GM06990 (cell line): ENCODE data around the gene LMF1.

Experiments
- DNase-seq: peaks from one replicate; pipeline ENCODE4 v3.0.0-alpha.2; 2011; ENCODE audit not compliant: insufficient read length; ENCODE audit errors: extremely low read depth
- H3K27me3 ChIP-seq: replicated peaks from 2 replicates; pipeline ENCODE4 v1.6.0; 2011; ENCODE audit warnings: low read length; ENCODE audit not compliant: control insufficient read depth, insufficient read depth
- H3K36me3 ChIP-seq: 2 replicates; pipeline ENCODE4 v1.5.1; 2011; ENCODE audit warnings: low read length; ENCODE audit not compliant: control insufficient read depth, insufficient read depth
- H3K4me3 ChIP-seq: replicated peaks from 2 replicates; pipeline ENCODE4 v1.5.1; 2011; ENCODE audit warnings: low read depth, mild to moderate bottlenecking, control low read depth, low read length
- TF ChIP-seq, protein P1 (sequence below): IDR thresholded peaks from 2 replicates; pipeline ENCODE4 v1.5.1; 2011; ENCODE audit warnings: low read length, control low read depth, mild to moderate bottlenecking, inconsistent platforms; ENCODE audit not compliant: insufficient read depth, poor library complexity, severe bottlenecking

LMF1 gene

DNA sequence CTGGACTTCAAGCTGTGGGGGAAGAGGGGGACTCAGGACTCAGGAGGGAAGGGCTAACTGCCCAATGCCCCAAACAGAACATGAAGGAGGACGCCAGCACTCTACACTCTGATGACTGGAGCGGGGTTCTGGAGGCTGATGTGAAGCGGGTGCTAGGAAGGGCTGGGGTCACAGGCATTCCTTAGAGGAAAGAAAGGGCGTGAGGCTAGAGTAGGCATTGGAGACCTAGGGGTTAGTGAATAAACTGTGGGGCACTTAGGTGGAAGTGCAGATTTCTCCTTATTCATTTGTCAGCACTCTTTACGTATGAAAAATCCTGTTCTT lies 760 bp upstream of the LMF1 start:
- H3K4me3 ChIP-seq: no peak overlapping the region
- DNase-seq: no peak
- no peaks in the 10 kb centered on the region; the same call in 1 of the 2 replicates for H3K36me3 ChIP-seq
- TF ChIP-seq, protein P1, sequence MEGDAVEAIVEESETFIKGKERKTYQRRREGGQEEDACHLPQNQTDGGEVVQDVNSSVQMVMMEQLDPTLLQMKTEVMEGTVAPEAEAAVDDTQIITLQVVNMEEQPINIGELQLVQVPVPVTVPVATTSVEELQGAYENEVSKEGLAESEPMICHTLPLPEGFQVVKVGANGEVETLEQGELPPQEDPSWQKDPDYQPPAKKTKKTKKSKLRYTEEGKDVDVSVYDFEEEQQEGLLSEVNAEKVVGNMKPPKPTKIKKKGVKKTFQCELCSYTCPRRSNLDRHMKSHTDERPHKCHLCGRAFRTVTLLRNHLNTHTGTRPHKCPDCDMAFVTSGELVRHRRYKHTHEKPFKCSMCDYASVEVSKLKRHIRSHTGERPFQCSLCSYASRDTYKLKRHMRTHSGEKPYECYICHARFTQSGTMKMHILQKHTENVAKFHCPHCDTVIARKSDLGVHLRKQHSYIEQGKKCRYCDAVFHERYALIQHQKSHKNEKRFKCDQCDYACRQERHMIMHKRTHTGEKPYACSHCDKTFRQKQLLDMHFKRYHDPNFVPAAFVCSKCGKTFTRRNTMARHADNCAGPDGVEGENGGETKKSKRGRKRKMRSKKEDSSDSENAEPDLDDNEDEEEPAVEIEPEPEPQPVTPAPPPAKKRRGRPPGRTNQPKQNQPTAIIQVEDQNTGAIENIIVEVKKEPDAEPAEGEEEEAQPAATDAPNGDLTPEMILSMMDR: no peak
- H3K27me3 ChIP-seq: no peaks in the 10 kb centered on the region; the same call in 1 of the 2 replicates

DNA sequence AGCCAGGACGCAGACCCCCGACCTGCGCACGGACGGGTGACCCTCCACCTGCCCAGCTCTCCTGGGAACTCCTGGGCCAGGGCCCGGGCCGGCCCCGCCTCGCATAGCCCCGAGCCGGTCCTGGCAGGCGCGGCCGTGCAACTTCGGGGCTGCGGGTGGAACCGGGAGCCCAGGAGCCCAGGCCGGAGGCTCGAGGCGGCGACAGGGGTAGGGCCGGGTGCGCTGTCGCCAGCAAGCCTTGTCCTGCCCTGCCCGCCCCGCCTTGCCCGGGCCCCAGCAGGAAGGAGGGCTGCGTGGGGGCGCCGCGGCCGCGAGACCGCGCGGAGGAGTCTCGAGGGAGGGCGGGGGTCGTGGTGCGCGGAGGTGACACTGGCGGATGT lies 408 bp downstream of the LMF1 start:
- DNase-seq: no peak
- Histone ChIP-seq H3K36me3 (no peaks in the 10 kb centered on the region; the same call in 1 of the 2 replicates), H3K4me3 (peak overlapping the region; percentile 77), H3K27me3 (no peaks in the 10 kb centered on the region; the same call in 1 of the 2 replicates)
- TF ChIP-seq, protein P1: no peak

DNA sequence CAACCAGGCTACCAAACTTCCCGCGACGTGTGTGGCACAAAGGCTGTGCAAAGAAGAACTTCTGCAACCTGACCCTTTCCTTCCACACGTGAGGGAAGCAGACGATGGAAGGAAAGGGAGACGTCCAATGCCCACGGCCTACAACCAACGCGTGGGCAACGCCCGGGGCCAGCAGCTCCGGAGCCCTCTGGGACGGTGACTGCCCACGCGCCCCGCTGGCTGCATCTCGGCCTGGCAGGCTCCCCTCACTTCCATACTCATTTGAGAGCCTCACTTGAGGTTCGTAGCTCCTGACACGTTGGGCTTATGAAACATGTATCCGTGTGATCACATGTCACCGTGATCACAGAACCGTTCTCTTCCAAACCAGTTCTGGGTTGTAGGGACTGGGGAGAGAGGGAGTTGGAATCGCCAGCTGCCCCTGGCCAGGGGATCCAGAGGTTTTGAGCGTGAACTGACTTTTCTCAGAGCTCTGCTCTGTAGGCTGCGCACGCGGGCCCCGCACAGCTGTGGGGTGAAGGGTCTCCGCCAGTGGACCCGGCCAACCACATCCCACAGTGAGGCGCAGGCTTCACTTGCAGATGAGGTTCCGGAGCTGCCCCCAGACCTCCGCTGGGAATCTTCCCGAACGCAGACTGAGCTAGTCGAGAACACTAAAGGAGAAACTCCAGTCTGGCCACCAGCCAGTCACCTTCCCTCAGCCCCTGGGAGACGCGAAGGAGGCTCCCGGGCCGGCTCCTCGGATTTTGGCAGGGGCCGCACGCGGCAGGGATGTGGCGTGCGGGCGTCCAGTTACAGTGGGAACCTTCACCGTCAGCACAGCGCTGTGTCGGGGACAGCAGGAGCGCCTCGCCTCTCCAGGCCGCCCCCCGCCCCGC lies 1.0 kb downstream of the LMF1 start:
- TF ChIP-seq, protein P1: no peak
- H3K4me3 ChIP-seq: peak overlapping the region; percentile 77
- DNase-seq: no peak
- no peaks in the 10 kb centered on the region; the same call in 1 of the 2 replicates for H3K36me3 ChIP-seq
- no peaks in the 10 kb centered on the region; the same call in 1 of the 2 replicates for H3K27me3 ChIP-seq

DNA sequence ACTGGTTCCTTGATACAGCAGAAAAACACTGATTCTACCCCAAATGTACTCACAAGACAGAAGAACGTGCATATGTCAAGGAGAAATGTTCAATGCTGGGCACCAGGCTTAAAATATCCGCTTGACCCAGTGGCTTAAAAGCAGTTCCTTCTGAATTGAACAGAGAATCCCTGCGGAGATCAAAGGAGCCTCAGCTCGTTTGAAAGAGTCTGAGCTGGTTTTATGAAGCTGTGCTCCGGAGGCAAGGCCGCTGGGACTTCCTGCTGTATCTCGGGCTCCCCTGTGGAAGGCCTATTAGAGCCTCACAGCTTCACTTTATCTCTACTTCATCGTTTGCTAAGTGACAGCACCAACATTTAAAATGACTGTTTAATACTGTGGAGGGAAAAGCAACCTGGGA lies 2.2 kb downstream of the LMF1 start:
- TF ChIP-seq, protein P1: no peak

DNA sequence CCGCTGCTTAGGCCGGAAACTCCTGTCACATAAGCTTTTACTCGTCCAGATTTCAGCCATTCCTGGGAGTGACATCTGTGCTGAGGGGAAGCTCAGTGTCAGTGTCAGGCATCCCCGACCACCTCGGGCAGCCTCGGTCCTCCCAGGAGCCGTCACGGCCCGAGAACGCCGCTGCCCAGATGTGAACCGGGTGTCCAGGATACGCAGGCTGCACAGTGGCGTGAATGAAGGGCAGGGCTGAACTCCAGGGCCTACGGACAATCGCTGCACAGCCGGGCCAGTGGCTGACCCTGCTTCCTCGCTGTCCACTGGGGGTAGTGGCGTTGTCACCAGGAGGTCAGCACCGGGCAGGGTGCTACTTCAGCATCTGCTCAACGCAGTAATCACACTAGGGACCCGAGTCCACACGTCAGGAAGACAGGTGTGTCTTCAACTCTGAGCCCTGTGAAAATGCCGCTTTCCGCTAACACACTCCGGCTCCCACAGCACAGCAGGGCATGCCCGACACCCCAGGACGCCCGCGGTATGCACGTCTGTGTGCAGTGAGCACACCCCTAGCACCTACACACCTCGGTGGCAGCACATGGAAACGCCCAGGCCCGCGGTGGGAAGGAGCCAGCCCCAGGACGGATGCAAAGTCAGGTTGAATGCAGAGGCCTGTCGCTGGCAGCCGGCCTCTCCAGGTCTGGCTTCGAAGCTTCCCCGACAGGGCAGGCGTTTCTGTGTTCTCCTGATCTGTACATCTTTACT lies 3.1 kb downstream of the LMF1 start:
- H3K4me3 ChIP-seq: no peak overlapping the region
- DNase-seq: no peak
- no peaks in the 10 kb centered on the region; the same call in 1 of the 2 replicates for H3K27me3 ChIP-seq
- TF ChIP-seq, protein P1: no peak
- H3K36me3 ChIP-seq: no peaks in the 10 kb centered on the region; the same call in 1 of the 2 replicates

More for the DNA sequence above, 2.2 kb downstream of the LMF1 start:
- H3K27me3 ChIP-seq: no peaks in the 10 kb centered on the region; the same call in 1 of the 2 replicates
- H3K4me3 ChIP-seq: no peak overlapping the region
- H3K36me3 ChIP-seq: no peaks in the 10 kb centered on the region; the same call in 1 of the 2 replicates
- DNase-seq: no peak
